Measurements from ENCODE around the gene OR2AP1. TPM values are rescaled to one million over a fixed set of nuclear protein-coding genes. Genes with fewer than 3 reads are reported as not detected.

OR2AP1 gene
- not detected for total RNA-seq

DNA sequence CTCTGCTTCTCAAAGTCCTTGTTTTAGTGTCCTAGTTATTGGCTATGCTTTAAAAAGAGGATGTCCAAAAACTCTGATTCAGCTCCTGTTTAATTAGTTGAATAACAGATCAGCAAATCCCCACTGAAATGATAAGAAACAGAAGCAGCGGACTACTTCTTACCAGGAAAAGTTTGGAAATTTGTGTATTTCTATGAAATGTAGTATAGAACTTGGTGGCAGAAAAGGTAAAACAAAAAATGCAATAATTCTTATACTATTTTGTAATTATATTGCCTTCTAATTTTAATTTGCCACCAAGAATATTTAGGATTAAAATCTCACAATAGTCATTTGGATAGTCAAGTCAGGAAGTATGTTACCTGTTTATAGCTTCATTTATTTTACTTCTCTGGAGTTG, at the start of gene OR2AP1:
Gene OR2AP1, plus strand, starts transcription at position 301 of the 400 bp plus-strand sequence. CDS start 1,947 bp downstream, outside the sequence.

DNA sequence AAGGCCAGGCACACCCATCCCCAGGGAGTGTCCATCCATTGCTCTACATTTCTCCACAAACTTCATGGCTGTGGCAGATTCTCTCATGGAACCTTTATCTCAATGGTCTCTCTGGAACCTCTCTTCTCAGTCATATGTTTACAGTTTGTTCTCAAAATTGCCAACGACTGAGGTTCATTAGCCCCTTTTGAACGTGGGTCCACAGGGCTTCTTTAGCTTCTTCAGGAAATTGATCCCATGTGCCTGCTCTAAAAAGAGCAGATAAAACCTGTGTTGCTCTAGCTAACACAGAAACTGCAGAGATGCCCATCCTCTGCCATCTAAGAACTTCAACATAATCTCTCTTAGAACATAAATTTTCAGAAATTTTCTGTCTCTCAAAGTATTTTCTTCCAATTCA, 23.0 kb upstream of the OR2AP1 start, which contains the start of gene OR6C4:
Gene OR6C4, plus strand, starts transcription at position 301 of the 400 bp plus-strand sequence. CDS start 1,625 bp downstream, outside the sequence.

Other genes starting within 250 kb of the OR2AP1 start
- gene OR6C3, start 241.7 kb upstream of the OR2AP1 start, total RNA-seq = not detected
- gene OR6C75, start 209.5 kb upstream of the OR2AP1 start, total RNA-seq = not detected
- not detected for gene OR6C65, start 171.9 kb upstream of the OR2AP1 start, total RNA-seq
- gene OR6C76, start 146.2 kb upstream of the OR2AP1 start, total RNA-seq = not detected
- not detected for gene OR6C2, start 128.4 kb upstream of the OR2AP1 start, total RNA-seq
- gene OR6C70, start 102.3 kb upstream of the OR2AP1 start, total RNA-seq = not detected
- gene OR6C68, start 80.1 kb upstream of the OR2AP1 start, total RNA-seq = not detected
- gene OR6C4, start 22.9 kb upstream of the OR2AP1 start, total RNA-seq = not detected
- gene OR10P1, start 64.4 kb downstream of the OR2AP1 start, total RNA-seq = not detected
- gene ITGA7, start 135.4 kb downstream of the OR2AP1 start, total RNA-seq = 54.5 TPM
- gene BLOC1S1, start 143.6 kb downstream of the OR2AP1 start, total RNA-seq = 95.7 TPM
- gene RDH5, start 147.9 kb downstream of the OR2AP1 start, total RNA-seq = 48.5 TPM
- 307 TPM for gene CD63, start 156.5 kb downstream of the OR2AP1 start, total RNA-seq
- gene GDF11, start 170.7 kb downstream of the OR2AP1 start, total RNA-seq = 22.3 TPM
- 65.7 TPM for gene SARNP, start 245.3 kb downstream of the OR2AP1 start, total RNA-seq
- 7.5 TPM for gene ORMDL2, start 245.6 kb downstream of the OR2AP1 start, total RNA-seq